Transverse colon (tissue), 4 donors: ENCODE data around the gene NFE2L3. TPM values are rescaled to one million over a fixed set of nuclear protein-coding genes. Genes with fewer than 3 reads are reported as not detected.
A peak's percentile ranks its signal among the peaks of the same experiment; 100 is the strongest.

Source experiments
- DNase-seq: peaks from one replicate; pipeline ENCODE4 v3.0.0-alpha.2; 2019
- H3K27ac ChIP-seq, 4 donors: fragments of 200-600 bp; sonication (generic); 2 replicates each; pipeline ENCODE4 v1.5.1; 2016 to 2018; ENCODE audit warnings: inconsistent platforms in 4 of 4
- H3K27me3 ChIP-seq: fragments of 200-600 bp; sonication (generic); 2 replicates; pipeline ENCODE4 v1.5.1; 2017; ENCODE audit warnings: inconsistent platforms
- H3K36me3 ChIP-seq, 4 donors: fragments of 200-600 bp; sonication (generic); 2 replicates each; pipeline ENCODE4 v1.5.1; 2017 to 2019; ENCODE audit warnings: inconsistent platforms in 4 of 4
- H3K4me1 ChIP-seq, 4 donors: fragments of 200-600 bp; sonication (generic); 2 replicates each; pipeline ENCODE4 v1.5.1; 2017 to 2020; ENCODE audit warnings: inconsistent platforms in 4 of 4
- H3K4me3 ChIP-seq, 4 donors: fragments of 200-600 bp; sonication (generic); 1 replicate in 1 of 4; 2 replicates in 3 of 4; pipeline versions ENCODE4 v1.5.1 to v1.6.1; 2017 to 2019; ENCODE audit warnings: inconsistent platforms in 4 of 4
- H3K9me3 ChIP-seq, 2 donors: fragments of 200-600 bp; sonication (generic); 2 replicates each; pipeline ENCODE4 v1.5.1; 2017 to 2019; ENCODE audit warnings: inconsistent platforms in 2 of 2
- CTCF ChIP-seq, 5 experiments: fragments of 200-600 bp in 3 of 5; fragments of 450-650 bp in 2 of 5; sonication (generic) in 3 of 5; IDR thresholded peaks; 1 replicate in 2 of 5; 2 replicates in 3 of 5; pipeline ENCODE4 v1.5.1; 2016 to 2017; ENCODE audit warnings: antibody characterized with exemption in 5 of 5, inconsistent platforms in 3 of 5, mild to moderate bottlenecking in 2 of 5, moderate library complexity in 1 of 5
- EP300 ChIP-seq: sonication (generic); formaldehyde crosslinking; IDR thresholded peaks from one replicate; pipeline ENCODE4 v1.6.1; 2017; ENCODE audit warnings: antibody characterized with exemption, low read depth
- POLR2A ChIP-seq: fragments of 450-650 bp; IDR thresholded peaks from one replicate; pipeline ENCODE4 v1.6.1; 2016; ENCODE audit warnings: antibody characterized with exemption, mild to moderate bottlenecking, moderate library complexity
- POLR2AphosphoS5 ChIP-seq, 3 donors: sonication (generic); formaldehyde crosslinking; IDR thresholded peaks; one replicate each; pipeline ENCODE4 v1.6.1; 2016; ENCODE audit warnings: antibody characterized with exemption in 3 of 3
- WGBS, 2 donors: methylation state at CpG; one replicate each; pipeline ENCODE4 v1.1.5; 2018; ENCODE audit warnings: low coverage in 1 of 2; 5-methylcytosine and 5-hydroxymethylcytosine counted together
- in situ Hi-C, 4 donors: fragments of 200-750 bp; cut with MboI; loops; one replicate each; pipeline versions ENCODE4 v1.15.0 to v1.15.1; 2017; ENCODE audit warnings: low sequenced_read_pairs in 3 of 4, low pct_ligation_motif_present in 1 of 4, low pct_unique_long_range_greater_than_20kb in 1 of 4
- intact Hi-C: fragments of 100-400 bp; cut with DNase I; formaldehyde crosslinking; loops from one replicate; pipeline ENCODE4 v1.15.1; 2023; ENCODE audit warnings: low total_unique reads
- total RNA-seq, 4 donors: library from RNA; depleted of rRNA; stranded (reverse); fragments of >200 nt; gene quantifications; one replicate each; pipeline ENCODE4 v1.1.0, GENCODE V29; 2016

NFE2L3 gene
- total RNA-seq, 4 donors from 2014 or later: 1.4 to 11.4 (median 6.6) TPM

GRCh38 chr7:26185131-26185843 is 33.3 kb downstream of the NFE2L3 start:
- no peaks in the 10 kb centered on the region for H3K4me1 ChIP-seq
- H3K9me3 ChIP-seq: no peaks in the 10 kb centered on the region
- WGBS, 2 donors: 93 to 95% methylated on average over 8 to 10 of the region's 10 CpGs
- intact Hi-C loops: no loop called here
- H3K27ac ChIP-seq: no peak overlapping the region
- peak in 1 of 3 donors; percentile 19 for TF ChIP-seq POLR2AphosphoS5 (IDR thresholded peaks at IDR 0.05)
- no peak for TF ChIP-seq EP300
- H3K36me3 ChIP-seq: peaks cover 0 to 19% (median 5%) of the 10 kb centered on the region in 4 donors
- H3K27me3 ChIP-seq: no peaks in the 10 kb centered on the region
- no peak overlapping the region for H3K4me3 ChIP-seq
- in situ Hi-C loops: loop anchor here in 2 of 4 donors (25.0 kb wide), 1 partner anchor 977 kb away; the partner anchor contains the start of genes HOXA10 (in 2 of the 2), HOXA3 (in 2 of the 2), HOXA7 (in 2 of the 2) and HOXA9 (in 2 of the 2)
- DNase-seq: no peak

- in situ Hi-C loops: loop anchor here in 2 of 4 donors (25.0 kb wide), 1 partner anchor 976 kb away; the partner anchor contains the start of genes HOXA10 (in 2 of the 2), HOXA3 (in 2 of the 2), HOXA7 (in 2 of the 2) and HOXA9 (in 2 of the 2)
- Histone ChIP-seq H3K4me1 (no peaks in the 10 kb centered on the region), H3K27ac (no peak overlapping the region), H3K4me3 (no peak overlapping the region), H3K9me3 (no peaks in the 10 kb centered on the region), H3K27me3 (no peaks in the 10 kb centered on the region), H3K36me3 (peaks cover 0 to 25% (median 8%) of the 10 kb centered on the region in 4 donors)
- TF ChIP-seq POLR2A (no peak), POLR2AphosphoS5 (IDR thresholded peaks at IDR 0.05) (no peak), EP300 (no peak), CTCF (IDR thresholded peaks at IDR 0.05) (no peak)
- DNase-seq: no peak
- intact Hi-C loops: no loop called here
- WGBS, 2 donors: 83 to 88% methylated on average over 1 of the region's 1 CpG
Observed at GRCh38 chr7:26185844-26186180, 33.8 kb downstream of the NFE2L3 start.

- Histone ChIP-seq H3K27me3 (no peaks in the 10 kb centered on the region), H3K27ac (no peak overlapping the region), H3K4me1 (peaks cover 0 to 7% (median under 1%) of the 10 kb centered on the region in 4 donors), H3K9me3 (no peaks in the 10 kb centered on the region), H3K4me3 (no peak overlapping the region), H3K36me3 (peaks cover 0 to 33% (median 12%) of the 10 kb centered on the region in 4 donors)
- intact Hi-C loops (no loop called here), in situ Hi-C loops (loop anchor here in 2 of 4 donors (25.0 kb wide), 1 partner anchor 976 kb away; the partner anchor contains the start of genes HOXA10 (in 2 of the 2), HOXA3 (in 2 of the 2), HOXA7 (in 2 of the 2) and HOXA9 (in 2 of the 2))
- TF ChIP-seq POLR2A (no peak), POLR2AphosphoS5 (IDR thresholded peaks at IDR 0.05) (no peak), EP300 (no peak), CTCF (IDR thresholded peaks at IDR 0.05) (no peak)
- WGBS, 2 donors: 77 to 78% methylated on average over 4 to 5 of the region's 5 CpGs
- no peak for DNase-seq
Observed at GRCh38 chr7:26186364-26187311, 34.6 kb downstream of the NFE2L3 start.

- Histone ChIP-seq H3K27me3 (no peaks in the 10 kb centered on the region), H3K4me1 (peaks cover 2 to 16% (median 6%) of the 10 kb centered on the region in 4 donors), H3K36me3 (peaks cover 0 to 42% (median 17%) of the 10 kb centered on the region in 4 donors), H3K9me3 (no peaks in the 10 kb centered on the region), H3K4me3 (no peak overlapping the region), H3K27ac (no peak overlapping the region)
- intact Hi-C loops (no loop called here), in situ Hi-C loops (loop anchor here in 2 of 4 donors (25.0 kb wide), 1 partner anchor 975 kb away; the partner anchor contains the start of genes HOXA10 (in 2 of the 2), HOXA3 (in 2 of the 2), HOXA7 (in 2 of the 2) and HOXA9 (in 2 of the 2))
- TF ChIP-seq EP300 (no peak), POLR2AphosphoS5 (IDR thresholded peaks at IDR 0.05) (peak in 2 of 3 donors; percentile 26 to 51), POLR2A (peak; percentile 23)
- 57 to 75% methylated on average over 6 to 11 of the region's 11 CpGs for WGBS, 2 donors
- DNase-seq: no peak
Observed at GRCh38 chr7:26187380-26188205, 35.6 kb downstream of the NFE2L3 start.
